Measurements from ENCODE around the gene SLC38A7. TPM values are rescaled to one million over a fixed set of nuclear protein-coding genes. Genes with fewer than 3 reads are reported as not detected.

Gene SLC38A7
- total RNA-seq, 1 experiment from 2014 or later = 26.6 TPM

DNA sequence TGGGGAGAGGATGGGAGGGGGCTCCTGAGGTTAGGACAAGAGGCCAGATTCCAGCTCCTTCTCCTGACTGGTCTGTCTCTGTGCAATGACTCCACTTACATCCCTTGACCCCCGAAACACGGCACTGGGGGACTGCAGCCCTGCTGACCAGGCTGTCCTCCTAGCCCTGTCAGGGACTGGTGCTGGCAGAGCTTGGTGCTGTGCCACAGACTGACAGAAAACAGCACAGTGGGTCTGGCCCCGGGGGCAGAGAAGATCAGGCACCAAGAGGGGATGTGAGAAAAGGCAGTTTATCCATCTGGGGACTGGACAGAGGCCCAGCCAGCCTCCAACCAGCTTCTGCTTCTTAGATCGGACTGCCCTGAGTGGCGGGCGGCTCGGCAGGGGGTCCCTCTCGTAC is 19.4 kb downstream of the SLC38A7 start:
- WGBS (ENCODE audit: extremely low coverage, insufficient read length, low lambda C conversion rate) = no CpG with 5 or more reads among the region's 8 CpGs
- no peak overlapping the region for H3K27ac Mint-ChIP-seq
- Histone ChIP-seq H2BK12ac (ENCODE audit: insufficient read length, low read depth, low read length) (no peak overlapping the region), H2BK20ac (ENCODE audit: low read depth, low read length, poor library complexity, severe bottlenecking) (no peak overlapping the region), H3K14ac (ENCODE audit: insufficient read depth, low read length) (no peak overlapping the region; the same call in 1 of the 2 replicates), H4K8ac (replicated peaks; ENCODE audit: insufficient read length, low read depth, low read length) (no peak overlapping the region), H4K5ac (ENCODE audit: insufficient read length, low read depth, low read length) (no peak overlapping the region), H3K4me1 (ENCODE audit: insufficient read depth, low read length) (no peaks in the 10 kb centered on the region), H2BK15ac (ENCODE audit: low read depth, low read length) (no peak overlapping the region), H3K9me3 (ENCODE audit: control insufficient read depth, low read depth, low read length) (no peaks in the 10 kb centered on the region), H3K27me3 (ENCODE audit: insufficient read depth, low read length) (no peaks in the 10 kb centered on the region), H3K23ac (ENCODE audit: insufficient read length, low read depth, low read length) (no peak overlapping the region), H3K18ac (ENCODE audit: insufficient read length, low read depth, low read length) (no peak overlapping the region), H3K4me2 (ENCODE audit: insufficient read depth, insufficient read length, low read length) (no peak overlapping the region), H3K4ac (ENCODE audit: low read depth, low read length) (no peak overlapping the region), H3T11ph (ENCODE audit: low read length) (no peak overlapping the region), H3K79me1 (ENCODE audit: insufficient read depth, low read depth, low read length, poor library complexity, severe bottlenecking) (no peaks in the 10 kb centered on the region), H2AK5ac (ENCODE audit: insufficient read length, low read length) (no peak overlapping the region), H3K27ac (ENCODE audit: insufficient read length, low read depth, low read length) (no peak overlapping the region), H2BK5ac (ENCODE audit: insufficient read length, low read length) (no peak overlapping the region), H3K56ac (ENCODE audit: insufficient read length, low read depth, low read length) (no peak overlapping the region), H3K23me2 (ENCODE audit: insufficient read length, low read depth, low read length, poor library complexity, severe bottlenecking) (no peaks in the 10 kb centered on the region), H2BK120ac (ENCODE audit: low read depth, low read length, poor library complexity, severe bottlenecking) (no peak overlapping the region), H3K79me2 (ENCODE audit: insufficient read depth, low read length) (no peaks in the 10 kb centered on the region), H2AFZ (ENCODE audit: low read length) (no peak overlapping the region), H4K20me1 (ENCODE audit: control insufficient read depth, insufficient read depth, insufficient read length) (no peaks in the 10 kb centered on the region), H4K91ac (ENCODE audit: insufficient read length, low read depth, low read length) (no peak overlapping the region), H3K9ac (ENCODE audit: extremely low read depth, insufficient read length, low read length) (no peak overlapping the region)
- H3K4me3 Mint-ChIP-seq = no peak overlapping the region
- H3K9me3 Mint-ChIP-seq = no peaks in the 10 kb centered on the region; a peak in 1 of 5 replicates
- no peak for TF ChIP-seq CTCF (conservative IDR thresholded peaks at IDR 0.05)
- peaks cover 8 to 22% (median 22%) of the 10 kb centered on the region in 3 experiments; a peak in 6 of 7 replicates for H3K36me3 Mint-ChIP-seq (ENCODE audit: insufficient read depth in 1 of 3, low read depth in 3 of 3)
- DNase-seq = no peak
- H3K4me1 Mint-ChIP-seq = peaks cover 2 to 3% of the 10 kb centered on the region in 2 experiments; a peak in 3 of 4 replicates
- no peaks in the 10 kb centered on the region for H3K27me3 Mint-ChIP-seq (ENCODE audit: low read depth)
